Activated CD4-positive, alpha-beta T cell treated with anti-CD3 and anti-CD28 coated beads, Interleukin-2, Interleukin-4, amounts not matched to agents 100 ng/mL and 50 ng/mL, durations not matched to agents 16 hours and 8 hours (primary cell): ENCODE measurements around the gene ADGRD2.

Source experiments
- DNase-seq: peaks from one replicate; pipeline ENCODE4 v3.0.0-alpha.2; 2020; ENCODE audit warnings: low spot score

Gene ADGRD2

DNA sequence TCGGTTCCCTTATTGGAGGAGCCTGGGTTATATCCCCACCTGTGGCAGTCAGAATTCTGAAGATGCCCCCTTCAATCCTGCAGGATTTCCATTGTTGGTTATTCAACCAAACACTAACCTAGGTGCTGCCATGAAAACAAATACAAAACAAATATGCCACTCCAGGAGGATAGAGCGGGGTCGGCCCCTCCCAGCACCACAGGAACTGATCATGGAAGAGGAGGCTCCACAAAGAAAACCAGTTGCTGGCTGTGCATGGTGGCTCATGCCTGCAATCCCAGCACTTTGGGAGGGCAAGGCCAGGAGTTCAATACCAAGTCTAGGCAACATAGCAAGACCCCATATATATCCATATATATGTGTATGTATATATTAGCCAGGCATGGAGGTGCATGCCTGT lies 13.2 kb upstream of the ADGRD2 start:
- DNase-seq: no peak

DNA sequence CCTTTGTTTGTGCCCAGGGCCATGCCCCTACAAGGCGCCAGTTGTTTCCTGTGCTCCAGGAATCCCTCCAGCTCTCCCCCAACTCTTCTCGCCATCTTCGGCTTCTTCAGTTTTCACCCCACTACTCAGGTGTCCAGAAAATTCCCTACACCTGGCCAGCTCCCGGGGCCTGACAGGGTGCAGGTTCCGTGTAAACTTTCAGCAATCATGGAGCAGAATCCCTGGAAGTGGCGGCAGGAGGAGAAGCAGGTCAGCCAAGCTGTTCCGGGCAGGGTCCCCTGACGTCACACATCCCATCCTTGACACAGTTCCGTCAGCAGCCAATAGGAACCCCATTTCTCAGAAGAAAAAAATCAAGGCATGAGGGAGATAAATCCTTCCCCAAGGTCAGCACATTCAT lies 12.2 kb upstream of the ADGRD2 start:
- DNase-seq: no peak

DNA sequence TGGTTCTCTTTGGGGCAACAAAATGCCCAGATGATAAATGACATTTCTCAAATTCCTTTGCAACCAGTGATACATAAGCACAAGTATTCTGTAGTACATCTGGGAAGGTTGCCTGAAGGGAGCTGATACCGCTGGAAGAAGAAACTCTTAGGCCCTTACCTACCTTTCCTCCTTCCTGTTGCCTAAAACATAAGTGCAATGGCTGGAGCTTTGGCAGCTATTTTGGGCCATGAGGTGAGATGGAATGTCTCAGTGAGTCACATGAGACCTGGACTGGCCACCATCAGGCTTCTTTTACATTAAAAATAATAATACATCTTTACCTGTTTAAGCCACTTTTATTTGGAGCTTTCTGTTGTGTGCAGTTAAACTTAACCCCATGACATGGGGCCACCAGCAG lies 11.2 kb upstream of the ADGRD2 start:
- no peak for DNase-seq

DNA sequence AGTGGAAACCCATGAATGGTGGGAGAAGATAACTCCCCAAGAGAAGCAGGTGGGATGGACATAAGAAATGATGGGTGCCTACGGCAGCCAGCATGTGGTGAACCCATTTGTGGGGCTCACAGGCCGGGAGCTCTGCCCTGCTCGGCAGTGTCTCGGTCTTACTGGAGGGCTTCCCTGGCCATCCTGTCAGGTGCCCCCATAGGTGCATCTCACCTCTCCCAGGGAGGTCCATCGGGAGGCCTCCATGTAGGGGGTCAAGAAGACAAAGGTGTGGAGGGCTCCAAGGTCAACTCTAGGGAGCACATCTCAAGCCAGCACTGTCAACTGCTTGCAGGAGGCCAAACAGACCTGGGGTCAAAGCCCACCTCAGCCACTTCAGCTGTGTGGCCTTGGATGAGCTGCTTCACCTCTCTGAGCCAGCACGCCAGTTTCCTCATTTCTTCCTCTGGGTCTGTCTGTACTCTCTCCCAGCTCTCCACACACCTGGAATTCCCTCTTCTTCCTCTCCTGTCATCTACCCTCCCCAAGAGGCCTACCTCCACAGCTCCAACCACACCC lies 10.5 kb upstream of the ADGRD2 start:
- no peak for DNase-seq

DNA sequence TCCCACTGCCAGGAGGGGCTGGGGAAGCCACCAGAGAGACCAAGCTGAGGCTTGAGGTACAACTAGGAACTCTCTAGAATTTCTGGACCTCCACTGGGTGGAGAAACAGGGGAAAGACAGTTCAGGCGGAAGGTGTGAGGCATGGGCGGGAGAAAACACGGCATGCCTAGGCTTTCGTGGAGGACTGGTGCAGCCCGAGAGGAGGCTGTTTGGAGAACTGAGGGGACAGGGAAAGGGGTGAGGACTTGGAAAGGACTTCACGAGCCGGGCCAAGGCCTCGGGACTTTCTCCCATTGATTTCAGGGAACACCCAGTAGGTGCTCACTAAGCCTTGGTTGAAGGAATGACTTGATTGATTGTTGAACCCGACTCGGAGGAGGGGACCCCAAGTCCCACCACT lies 9.5 kb upstream of the ADGRD2 start:
- no peak for DNase-seq

DNA sequence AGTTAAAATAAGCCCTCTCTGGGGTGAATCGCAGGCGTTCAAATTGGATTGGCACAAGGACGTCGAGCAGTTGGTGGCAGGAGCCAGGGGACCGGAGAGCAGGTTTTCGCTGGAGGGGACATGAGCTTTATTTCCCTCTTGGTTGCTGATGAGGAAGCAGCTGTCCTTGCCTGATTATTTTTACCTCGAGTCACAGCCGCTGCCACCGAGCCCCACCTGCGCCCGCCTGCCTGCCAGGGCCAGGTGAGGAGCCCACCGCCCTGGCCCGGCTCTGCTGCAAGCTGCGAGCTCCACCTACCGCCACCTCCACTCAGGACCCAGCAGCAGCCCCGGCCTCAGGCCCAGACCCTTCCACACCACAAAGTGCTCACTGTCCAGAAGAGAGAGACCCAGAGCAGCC lies 9.0 kb upstream of the ADGRD2 start:
- DNase-seq: no peak

DNA sequence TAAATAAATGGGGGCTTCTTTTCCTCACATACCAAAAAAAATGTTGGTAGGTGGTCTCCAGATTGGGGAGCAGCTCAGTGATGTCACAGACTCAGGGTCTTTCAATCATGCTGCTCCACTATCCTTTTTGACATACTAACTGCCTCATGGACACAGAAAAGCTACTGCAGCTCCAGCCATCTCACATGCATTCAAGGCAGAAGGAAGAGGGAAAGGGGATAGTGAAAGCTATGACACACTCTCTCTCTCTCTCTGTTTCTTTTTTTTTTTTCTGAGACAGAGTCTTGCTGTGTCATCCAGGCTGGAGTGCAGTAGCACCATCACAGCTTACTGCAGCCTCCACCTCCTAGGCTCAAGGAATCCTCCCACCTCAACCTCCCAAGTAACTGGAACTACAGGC lies 7.9 kb upstream of the ADGRD2 start:
- no peak for DNase-seq

DNA sequence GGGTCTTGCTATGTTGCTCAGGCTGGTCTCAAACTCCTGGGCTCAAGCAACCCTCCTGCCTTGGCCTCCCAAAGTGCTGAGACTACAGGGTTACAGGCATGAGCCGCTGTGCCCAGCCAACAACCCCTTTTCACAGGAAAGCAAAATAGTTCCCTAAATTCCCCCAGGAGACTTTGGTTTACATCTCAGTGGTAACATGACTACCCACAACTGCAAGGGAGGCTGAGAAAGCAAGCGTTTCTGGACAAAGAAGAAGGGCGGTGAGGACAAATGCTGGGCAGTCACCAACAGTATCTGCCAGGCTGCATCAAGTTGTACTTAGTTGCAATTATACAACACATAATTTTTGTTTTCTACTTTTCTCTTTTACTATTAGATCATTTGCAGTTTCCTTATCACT lies 7.4 kb upstream of the ADGRD2 start:
- no peak for DNase-seq

DNA sequence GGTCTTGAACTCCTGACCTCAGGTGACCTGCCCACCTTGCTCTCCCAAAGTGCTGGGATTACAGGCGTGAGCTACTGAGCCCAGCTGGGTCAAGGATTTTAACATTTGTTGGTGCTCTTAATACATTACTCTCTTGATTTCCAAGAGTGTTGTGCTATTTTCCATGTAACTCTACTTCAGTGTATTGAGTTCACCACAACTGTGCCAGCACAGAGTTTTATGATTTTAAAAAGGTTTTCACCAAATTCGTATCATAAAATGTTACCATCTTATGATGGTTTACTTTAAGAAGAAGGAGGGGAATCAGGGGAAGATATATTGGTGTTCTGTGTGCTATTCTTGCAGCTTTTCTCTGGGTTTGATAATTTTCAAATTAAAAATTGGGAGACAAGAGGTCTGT lies 6.6 kb upstream of the ADGRD2 start:
- DNase-seq: no peak

DNA sequence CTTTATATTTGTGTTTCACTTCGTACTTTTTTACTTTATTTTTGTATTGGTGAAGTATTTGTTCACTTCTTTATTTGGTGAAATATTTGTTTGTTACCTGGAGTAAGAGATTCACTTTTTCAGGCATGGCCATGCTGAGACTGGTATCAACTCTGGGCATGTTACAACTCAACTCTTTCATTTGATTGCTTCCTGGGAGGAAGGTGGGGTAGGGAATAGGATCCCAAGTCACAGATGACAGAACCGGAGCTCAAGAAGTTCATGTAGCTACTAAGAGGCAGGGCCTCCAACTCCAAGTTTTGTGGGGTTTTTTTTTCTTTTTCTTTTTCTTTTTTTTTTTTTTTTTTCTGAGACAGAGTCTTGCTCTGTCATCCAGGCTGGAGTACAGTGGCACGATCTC lies 6.1 kb upstream of the ADGRD2 start:
- no peak for DNase-seq

DNA sequence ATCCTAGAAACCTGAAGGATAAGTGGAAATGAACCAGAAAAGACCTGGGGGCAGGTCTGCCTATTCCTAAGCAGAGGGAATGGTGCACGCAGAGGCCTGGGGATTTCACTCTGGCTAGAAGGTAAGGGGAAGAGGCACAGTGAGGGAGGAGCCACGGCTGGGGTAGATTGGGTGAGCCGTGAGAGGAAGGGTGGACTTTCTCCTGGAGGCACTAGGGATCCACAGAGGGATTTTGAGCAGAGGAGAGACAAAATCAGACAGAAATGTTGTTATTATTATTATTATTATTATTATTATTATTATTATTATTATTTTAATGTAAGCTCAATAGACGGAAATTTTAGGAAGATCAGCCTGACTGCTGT lies 3.0 kb upstream of the ADGRD2 start:
- DNase-seq: no peak

DNA sequence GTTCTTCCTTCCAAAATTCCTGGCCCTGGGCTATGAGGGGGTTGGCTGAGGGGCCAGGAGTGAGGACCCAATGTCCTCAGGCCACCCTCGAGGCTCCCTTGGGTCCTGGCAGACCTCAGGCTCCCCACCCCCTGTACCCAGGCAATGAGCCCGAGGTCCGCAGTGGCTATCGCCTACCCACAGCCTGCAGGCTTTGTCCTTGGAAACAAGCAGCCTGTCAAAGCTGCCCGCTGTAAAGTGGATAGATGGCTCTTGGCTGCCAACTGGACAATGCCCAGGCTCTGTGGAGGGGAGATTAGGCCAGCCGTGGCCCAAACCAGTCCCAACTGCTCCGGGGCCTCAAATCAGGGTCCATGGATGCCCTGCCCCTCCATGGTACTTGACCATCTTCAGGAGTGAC lies 2.2 kb upstream of the ADGRD2 start:
- no peak for DNase-seq

DNA sequence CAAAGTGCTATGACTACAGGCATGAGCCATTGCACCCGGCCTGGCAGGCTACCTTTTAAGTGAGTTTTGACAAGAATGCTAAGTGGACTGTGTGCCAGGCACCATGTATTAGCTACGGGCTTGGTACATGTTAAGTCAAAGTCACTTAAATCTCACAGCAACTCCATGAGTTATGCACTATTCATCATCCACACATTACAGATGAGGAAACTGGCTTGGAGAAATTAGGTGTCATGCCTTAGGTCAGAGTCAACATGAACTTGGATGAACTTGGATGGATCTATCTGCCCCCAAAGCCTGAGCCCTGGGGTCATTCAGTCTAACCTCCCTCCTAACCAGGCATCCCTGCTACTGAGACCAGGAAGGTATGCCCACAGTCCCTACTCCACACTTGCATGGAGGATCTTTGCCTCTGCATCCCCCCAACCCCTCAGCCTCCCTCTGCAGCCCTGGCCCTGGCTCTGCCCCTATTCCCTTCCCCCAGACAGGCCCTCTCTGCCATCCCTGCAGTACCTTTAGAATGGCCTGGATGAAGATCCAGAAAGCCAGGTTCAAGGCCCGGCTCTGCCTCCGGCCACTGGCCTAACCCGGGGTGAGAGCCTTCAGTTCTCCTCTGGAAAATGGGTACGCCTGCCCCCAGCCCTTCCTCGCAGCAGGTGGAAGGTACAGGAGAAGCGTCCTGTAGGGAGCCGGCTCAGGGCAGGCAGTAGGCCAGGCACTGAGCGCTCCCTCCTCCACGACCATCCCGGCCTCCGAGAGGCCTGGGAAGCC lies 685 bp upstream of the ADGRD2 start:
- DNase-seq: no peak

DNA sequence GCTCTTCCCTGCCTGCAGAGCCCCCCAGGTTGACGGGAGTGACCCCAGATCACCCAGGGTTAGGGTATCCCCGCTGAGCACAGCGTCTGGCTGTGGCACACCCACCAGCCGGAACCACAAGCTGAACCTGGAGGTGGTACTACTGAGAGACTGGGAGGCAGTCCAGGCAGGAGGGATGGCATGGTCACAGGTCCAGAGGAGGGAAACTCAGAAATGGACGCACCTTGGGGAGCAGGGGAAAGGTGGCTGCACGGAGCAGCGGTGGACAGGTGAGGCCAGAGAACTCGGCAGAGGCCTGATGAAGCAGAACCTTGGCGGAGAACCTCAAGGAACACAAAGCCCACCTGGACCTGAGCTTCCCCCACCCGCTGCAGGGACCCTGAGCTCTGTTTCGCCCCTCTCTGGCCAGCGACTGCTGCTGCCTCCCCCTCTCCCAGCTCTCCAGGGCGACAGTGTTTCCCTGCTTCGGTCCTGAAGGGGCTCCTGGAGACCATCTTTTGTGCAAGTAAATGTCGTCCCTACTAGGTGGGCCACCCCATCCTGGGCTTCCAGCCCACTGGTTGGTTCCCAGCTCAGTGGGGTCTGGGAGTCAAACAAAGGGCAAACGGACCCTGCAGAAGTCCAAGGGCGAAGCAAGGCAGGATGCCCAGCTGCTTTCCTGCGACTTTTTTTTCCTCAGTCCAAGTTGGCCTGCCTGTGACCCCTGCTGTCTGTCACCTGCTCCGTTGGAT lies 845 bp downstream of the ADGRD2 start:
- DNase-seq: no peak

DNA sequence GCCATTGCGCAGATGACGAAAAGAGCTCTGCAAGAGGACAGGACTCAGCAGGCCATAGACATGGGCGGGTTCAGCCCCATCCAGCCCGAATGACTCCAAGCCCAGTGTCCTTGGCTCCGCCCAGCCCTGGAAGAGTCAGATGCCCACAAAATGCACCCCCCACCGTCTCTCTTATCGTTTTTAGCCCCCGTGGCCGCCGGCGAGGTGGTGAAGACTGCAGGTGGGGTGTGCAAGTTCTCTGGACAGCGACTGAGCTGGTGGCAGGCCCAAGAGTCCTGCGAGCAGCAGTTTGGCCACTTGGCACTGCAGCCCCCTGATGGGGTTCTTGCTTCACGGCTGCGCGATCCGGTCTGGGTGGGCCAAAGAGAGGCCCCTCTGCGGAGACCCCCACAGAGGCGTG lies 2.1 kb downstream of the ADGRD2 start:
- DNase-seq: no peak

DNA sequence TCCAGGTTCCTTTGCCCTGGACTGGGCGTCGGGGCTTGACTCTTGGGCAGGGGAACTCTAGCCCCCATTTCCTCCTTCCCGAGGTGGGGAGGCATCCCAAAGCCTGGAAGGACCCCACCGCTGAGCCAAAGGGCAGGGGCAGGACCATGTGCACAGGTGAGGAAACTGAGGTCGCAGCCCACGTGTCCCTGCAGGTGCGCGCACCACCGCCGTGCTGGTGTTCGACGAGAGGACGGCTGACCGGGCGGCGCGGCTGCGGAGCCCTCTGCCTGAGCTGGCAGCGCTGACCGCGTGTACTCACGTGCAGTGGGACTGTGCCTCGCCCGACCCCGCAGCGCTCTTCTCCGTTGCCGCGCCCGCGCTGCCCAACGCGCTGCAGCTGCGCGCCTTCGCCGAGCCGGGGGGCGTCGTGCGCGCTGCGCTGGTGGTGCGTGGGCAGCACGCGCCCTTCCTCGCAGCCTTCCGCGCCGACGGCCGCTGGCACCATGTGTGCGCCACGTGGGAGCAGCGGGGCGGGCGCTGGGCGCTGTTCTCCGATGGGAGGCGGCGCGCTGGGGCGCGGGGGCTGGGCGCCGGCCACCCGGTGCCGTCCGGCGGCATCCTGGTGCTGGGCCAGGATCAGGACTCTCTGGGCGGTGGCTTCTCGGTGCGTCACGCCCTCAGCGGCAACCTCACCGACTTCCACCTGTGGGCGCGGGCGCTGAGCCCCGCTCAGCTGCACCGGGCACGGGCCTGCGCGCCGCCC lies 2.8 kb downstream of the ADGRD2 start:
- DNase-seq: no peak

DNA sequence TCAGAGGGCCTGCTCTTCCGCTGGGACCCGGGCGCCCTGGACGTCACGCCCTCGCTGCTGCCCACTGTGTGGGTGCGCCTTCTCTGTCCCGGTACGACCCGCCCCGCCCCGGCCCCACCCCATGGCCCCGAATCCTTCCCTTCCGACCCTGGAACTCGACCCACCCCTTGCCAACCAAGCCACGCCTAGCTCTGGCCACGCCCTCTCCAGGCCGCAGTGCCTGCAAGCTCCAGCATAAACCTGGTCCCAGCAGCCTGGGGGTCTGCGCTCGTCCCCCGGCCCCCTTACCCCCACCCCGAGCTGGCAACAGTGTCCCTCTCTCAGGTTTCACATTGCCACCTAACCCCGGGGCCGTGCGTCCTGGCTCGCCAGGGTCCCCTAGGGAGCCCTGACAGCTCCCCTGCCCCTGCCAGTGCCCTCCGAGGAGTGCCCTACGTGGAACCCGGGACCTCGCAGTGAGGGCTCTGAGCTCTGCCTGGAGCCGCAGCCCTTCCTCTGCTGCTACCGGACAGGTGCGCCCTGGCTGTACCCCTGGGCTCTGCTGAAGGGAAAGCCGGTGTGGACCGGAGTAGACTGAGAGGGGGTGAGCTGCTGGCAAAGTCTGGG lies 3.4 kb downstream of the ADGRD2 start:
- no peak for DNase-seq

DNA sequence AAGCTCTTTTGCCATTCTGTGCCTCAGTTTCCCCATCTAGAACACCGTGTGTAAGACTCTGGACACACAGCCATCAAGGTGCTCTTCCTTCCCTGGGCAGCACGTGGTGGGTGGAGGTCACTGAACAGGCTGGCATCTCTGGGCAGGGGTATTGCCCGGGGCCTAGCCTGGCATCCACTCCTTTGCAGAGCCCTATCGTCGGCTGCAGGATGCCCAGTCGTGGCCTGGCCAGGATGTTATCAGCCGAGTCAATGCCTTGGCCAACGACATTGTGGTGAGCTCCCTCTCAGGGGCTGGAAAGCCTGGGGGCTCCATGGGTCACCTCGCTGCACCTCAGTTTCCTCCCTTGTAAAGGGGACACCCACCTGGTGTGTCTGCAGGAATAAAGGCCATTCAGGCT lies 4.0 kb downstream of the ADGRD2 start:
- DNase-seq: no peak

DNA sequence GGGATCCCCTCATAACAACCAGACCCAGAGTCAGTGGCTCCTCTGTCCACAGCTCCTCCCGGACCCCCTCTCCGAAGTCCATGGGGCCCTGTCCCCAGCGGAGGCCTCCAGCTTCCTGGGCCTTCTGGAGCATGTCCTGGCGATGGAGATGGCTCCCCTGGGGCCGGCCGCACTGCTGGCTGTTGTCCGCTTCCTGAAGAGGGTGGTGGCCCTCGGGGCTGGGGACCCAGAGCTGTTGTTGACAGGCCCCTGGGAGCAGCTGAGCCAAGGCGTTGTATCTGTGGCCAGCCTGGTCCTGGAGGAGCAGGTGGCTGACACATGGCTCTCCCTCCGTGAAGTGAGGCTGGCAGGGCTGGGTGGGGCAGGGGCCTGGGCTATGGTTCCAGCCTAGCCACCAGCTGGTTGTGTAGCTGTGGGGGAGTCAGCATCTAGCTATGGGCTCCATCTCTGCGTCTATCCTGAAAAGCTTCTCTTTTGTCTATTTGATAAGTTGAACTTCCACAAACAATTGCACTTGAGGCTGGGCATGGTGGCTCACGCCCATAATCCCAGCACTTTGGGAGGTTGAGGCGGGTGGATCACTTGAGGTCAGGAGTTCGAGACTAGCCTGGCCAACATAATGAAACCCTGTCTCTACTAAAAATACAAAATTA lies 4.7 kb downstream of the ADGRD2 start:
- DNase-seq: no peak

DNA sequence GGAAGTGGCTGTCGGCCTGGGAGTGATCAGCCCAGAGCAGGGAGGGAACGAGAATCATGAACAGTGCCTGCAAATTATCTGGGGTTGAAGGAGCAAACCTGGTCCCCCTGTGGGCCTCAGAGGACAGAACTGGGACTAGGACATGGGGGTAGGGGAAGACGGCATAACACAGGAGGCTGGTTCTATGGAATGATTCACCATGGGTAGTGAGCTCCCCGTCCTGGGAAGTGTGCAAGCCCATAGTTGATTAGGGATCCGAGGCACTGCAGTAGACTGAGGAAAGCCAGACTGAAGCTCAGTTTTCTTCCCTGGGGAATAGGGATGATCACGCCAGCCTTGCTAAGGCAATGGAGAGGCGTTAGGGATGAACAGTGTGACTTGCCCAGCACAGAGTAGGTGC lies 5.6 kb downstream of the ADGRD2 start:
- no peak for DNase-seq

DNA sequence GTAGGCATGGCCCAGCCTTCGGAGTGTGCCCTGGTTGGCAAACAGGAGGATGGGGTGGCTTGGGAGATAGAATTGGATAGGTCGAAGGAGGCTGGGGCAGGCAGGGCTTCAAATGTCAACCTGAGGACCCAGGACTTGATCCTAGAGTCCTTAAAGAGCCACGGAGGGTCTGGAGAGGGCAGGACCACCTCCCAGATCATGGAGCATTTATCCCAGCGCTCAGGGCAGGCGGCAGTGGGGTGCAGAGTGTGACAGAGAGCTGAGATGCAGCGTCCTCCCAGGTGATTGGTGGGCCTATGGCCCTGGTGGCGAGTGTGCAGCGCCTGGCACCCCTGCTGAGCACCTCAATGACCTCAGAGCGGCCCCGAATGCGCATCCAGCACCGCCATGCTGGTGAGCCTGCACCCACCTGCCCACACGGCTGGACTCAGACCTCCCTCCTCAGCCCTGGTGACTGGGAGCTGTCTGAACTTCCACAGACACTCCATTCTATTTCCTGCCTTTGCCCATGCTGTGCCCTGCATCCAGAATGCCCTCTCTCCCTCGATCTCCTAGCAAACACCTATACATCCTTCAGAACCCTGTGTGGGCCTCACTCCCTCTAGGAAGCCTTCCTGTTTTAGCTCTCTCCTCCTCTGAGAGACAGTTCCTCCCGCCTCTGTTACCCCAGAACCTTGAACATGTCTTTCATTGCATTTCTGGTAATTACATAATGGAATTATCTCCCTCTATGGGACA lies 6.3 kb downstream of the ADGRD2 start:
- no peak for DNase-seq
